Measurements from ENCODE around the gene RHOV.
"Not testable (repeated sequence)": the region's sequence is repeated elsewhere in the genome, so short reads cannot be mapped to it uniquely, and the experiment has no call there.

Gene RHOV

DNA sequence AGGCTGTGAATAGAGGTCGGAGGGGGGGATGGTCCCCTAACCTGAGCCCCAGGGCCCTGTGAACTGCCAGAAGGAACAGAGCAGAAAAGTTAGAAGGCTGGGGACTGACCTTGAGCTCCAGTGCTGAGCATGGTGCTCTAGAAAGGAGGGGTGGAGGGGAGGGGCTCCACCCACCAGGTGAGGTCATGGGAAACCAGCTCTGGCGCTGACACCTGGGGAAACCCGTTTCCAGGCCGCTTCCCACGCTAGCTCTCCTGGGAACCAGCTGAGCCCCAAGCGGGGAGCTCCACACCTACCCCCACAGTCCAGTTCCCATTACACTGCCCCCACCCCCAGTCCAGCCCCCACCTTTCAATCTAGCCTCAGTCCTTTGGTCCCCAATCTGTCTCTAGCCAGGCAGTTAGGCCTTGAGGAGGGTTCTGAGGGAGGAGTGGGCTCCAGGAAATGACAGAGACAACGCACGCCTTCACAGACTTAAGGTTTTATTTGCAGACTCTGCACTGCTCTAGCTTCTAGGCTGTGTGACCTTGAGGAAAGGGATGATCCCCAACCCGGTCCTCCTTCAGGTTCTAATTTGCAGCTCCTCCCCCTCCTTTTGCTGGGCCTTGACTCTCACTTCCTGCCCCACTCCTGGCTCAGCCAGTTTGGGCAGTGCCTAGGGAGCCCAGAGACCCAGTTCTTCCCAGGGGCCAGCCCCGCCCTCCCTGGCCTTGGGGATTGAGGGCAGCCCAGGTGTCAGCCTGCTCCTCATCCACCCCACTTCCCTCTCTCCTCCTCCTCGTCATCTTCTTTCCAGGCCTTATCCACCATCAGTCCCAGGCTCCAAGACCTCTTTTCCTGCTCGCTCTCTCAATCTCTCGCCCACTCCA is 2.1 kb downstream of the RHOV start:
- DNase-seq (peak; percentile 47), ATAC-seq (replicated peaks) (peak; percentile 39 to 49)
- peak overlapping the region; percentile 85 for H3K27ac Mint-ChIP-seq
- H3K4me3 Mint-ChIP-seq = peak overlapping the region; percentile 26 to 46
- H3K9me3 Mint-ChIP-seq = no peaks in the 10 kb centered on the region
- H3K36me3 Mint-ChIP-seq = no peaks in the 10 kb centered on the region
- peaks cover 33 to 48% of the 10 kb centered on the region in 2 donors for H3K4me1 Mint-ChIP-seq
- no peaks in the 10 kb centered on the region for H3K27me3 Mint-ChIP-seq

DNA sequence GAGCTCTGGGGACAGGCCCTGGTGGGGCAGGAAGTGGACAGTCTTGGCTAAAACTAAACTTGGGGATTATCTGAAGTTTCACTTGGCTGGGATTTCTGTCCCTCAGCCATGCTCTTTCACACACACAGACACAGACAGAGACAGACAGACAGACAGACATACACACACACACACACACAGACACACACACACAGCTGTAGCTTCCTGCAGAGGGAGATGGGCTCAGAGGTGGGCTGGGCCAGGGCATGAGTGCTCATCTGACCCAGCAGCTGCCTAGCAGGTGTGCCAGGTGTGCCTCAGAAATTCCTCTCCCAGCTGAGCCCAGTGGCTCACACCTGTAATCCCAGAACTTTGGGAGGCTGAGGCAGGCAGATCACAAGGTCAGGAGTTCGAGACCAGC is 3.3 kb downstream of the RHOV start:
- Mint-ChIP-seq H3K27ac (no peak overlapping the region), H3K36me3 (no peaks in the 10 kb centered on the region), H3K4me1 (peaks cover 32 to 48% of the 10 kb centered on the region in 2 donors), H3K9me3 (no peaks in the 10 kb centered on the region), H3K27me3 (peaks cover 0 to 4% of the 10 kb centered on the region in 2 donors), H3K4me3 (no peak overlapping the region)
- DNase-seq = no peak
- ATAC-seq (replicated peaks) = no peak

GRCh38 chr15:40869686-40870085 is 4.3 kb downstream of the RHOV start:
- ATAC-seq (replicated peaks) (no peak), DNase-seq (no peak)
- Mint-ChIP-seq H3K36me3 (no peaks in the 10 kb centered on the region), H3K27me3 (peaks cover 0 to 4% of the 10 kb centered on the region in 2 donors), H3K9me3 (no peaks in the 10 kb centered on the region), H3K4me1 (peaks cover 32 to 47% of the 10 kb centered on the region in 2 donors), H3K27ac (no peak overlapping the region), H3K4me3 (no peak overlapping the region)

- H3K27me3 Mint-ChIP-seq = peaks cover 0 to 10% of the 10 kb centered on the region in 2 donors
- DNase-seq (no peak), ATAC-seq (replicated peaks) (no peak)
- no peak overlapping the region for H3K27ac Mint-ChIP-seq
- no peak overlapping the region for H3K4me3 Mint-ChIP-seq
- peaks cover 20 to 23% of the 10 kb centered on the region in 2 donors for H3K4me1 Mint-ChIP-seq
- H3K36me3 Mint-ChIP-seq = no peaks in the 10 kb centered on the region
- no peaks in the 10 kb centered on the region for H3K9me3 Mint-ChIP-seq
Measured at GRCh38 chr15:40867199-40867598, 6.8 kb downstream of the RHOV start.

DNA sequence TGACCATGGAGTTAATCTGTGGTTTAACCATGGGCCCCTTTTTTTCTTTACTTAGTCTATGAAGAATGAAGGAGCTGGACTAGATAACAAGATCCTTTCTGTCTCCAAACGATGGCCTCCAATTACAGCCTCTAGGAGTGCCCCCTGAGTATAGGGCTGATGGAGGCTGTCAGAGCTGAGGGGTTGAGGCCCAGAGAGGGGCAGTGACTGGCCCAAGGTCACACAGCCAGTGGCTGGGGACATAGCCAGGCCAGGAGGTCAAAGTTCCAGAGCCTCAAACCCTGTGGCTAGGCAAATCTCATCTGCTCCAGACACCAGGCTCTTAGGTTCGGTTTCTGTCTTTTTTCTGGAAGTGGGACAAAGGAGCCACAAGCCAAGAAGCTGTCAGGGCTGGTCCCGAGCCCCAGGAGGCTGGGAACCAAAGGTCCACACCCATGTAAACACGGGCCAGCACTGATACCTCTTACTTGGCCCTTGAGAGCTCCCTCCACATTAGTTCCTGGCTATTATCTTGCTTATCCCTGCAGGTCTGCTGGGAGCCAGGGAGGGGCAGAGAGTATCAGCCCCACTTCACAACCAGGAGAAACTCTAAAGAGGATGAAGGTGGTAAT is 10.3 kb downstream of the RHOV start:
- peaks cover 0 to 2% of the 10 kb centered on the region in 2 donors for H3K36me3 Mint-ChIP-seq
- H3K9me3 Mint-ChIP-seq = no peaks in the 10 kb centered on the region
- no peak overlapping the region for H3K27ac Mint-ChIP-seq
- ATAC-seq (replicated peaks) (no peak), DNase-seq (no peak)
- no peak overlapping the region for H3K4me3 Mint-ChIP-seq
- H3K27me3 Mint-ChIP-seq = peaks cover 0 to 10% of the 10 kb centered on the region in 2 donors
- peaks cover 7 to 8% of the 10 kb centered on the region in 2 donors for H3K4me1 Mint-ChIP-seq

- H3K27me3 Mint-ChIP-seq; H3K4me3 Mint-ChIP-seq; DNase-seq; H3K27ac Mint-ChIP-seq; ATAC-seq (replicated peaks); H3K36me3 Mint-ChIP-seq; H3K9me3 Mint-ChIP-seq: not testable (repeated sequence)
- peaks cover 12 to 18% of the 10 kb centered on the region in 2 donors for H3K4me1 Mint-ChIP-seq
Measured at GRCh38 chr15:40861147-40861546, 12.9 kb downstream of the RHOV start.

- Mint-ChIP-seq H3K9me3 (no peaks in the 10 kb centered on the region), H3K4me3 (no peak overlapping the region), H3K36me3 (peaks cover 6 to 8% of the 10 kb centered on the region in 2 donors), H3K27me3 (peaks cover 0 to 4% of the 10 kb centered on the region in 2 donors), H3K4me1 (peaks cover 12 to 18% of the 10 kb centered on the region in 2 donors), H3K27ac (no peak overlapping the region)
- ATAC-seq (replicated peaks) = peak; percentile 88 to 92
- DNase-seq = peak; percentile 72
Measured at GRCh38 chr15:40859206-40859851, 14.7 kb downstream of the RHOV start.

DNA sequence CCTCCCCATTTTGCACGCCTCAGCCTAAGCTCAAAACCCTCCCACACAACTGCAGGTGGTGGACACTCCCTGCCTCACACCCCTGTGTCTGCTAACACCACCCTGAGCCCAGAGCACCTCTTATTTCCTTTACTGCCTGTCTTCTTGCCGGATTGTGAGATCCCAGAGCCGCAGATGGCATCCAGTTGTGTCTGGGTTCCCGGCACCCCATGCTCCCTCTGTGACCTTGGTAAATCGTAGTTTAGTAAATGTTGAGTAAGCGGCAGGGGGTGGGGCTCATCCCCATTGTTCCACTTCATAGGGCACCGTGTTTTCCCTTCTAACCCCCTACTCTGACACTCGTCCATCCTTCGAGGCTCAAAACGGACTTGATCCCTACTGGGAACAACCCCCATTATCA is 15.3 kb downstream of the RHOV start:
- H3K9me3 Mint-ChIP-seq = no peaks in the 10 kb centered on the region
- H3K4me3 Mint-ChIP-seq = no peak overlapping the region
- ATAC-seq (replicated peaks) (no peak), DNase-seq (no peak)
- no peaks in the 10 kb centered on the region for H3K27me3 Mint-ChIP-seq
- no peak overlapping the region for H3K27ac Mint-ChIP-seq
- peaks cover 12 to 18% of the 10 kb centered on the region in 2 donors for H3K4me1 Mint-ChIP-seq
- H3K36me3 Mint-ChIP-seq = peaks cover 6 to 8% of the 10 kb centered on the region in 2 donors

- ATAC-seq (replicated peaks) (peak; percentile 90 to 92), DNase-seq (peak; percentile 73)
- no peaks in the 10 kb centered on the region for H3K9me3 Mint-ChIP-seq
- peaks cover 12 to 18% of the 10 kb centered on the region in 2 donors for H3K4me1 Mint-ChIP-seq
- no peaks in the 10 kb centered on the region for H3K27me3 Mint-ChIP-seq
- H3K4me3 Mint-ChIP-seq = no peak overlapping the region
- peaks cover 8 to 9% of the 10 kb centered on the region in 2 donors for H3K36me3 Mint-ChIP-seq
- H3K27ac Mint-ChIP-seq = no peak overlapping the region
Measured at GRCh38 chr15:40857601-40858341, 16.3 kb downstream of the RHOV start.

- no peak for DNase-seq
- peaks cover 12 to 18% of the 10 kb centered on the region in 2 donors for H3K4me1 Mint-ChIP-seq
- no peak overlapping the region for H3K27ac Mint-ChIP-seq
- ATAC-seq (replicated peaks) = no peak
- no peaks in the 10 kb centered on the region for H3K27me3 Mint-ChIP-seq
- no peak overlapping the region for H3K4me3 Mint-ChIP-seq
- H3K36me3 Mint-ChIP-seq = peaks cover 8 to 9% of the 10 kb centered on the region in 2 donors
- H3K9me3 Mint-ChIP-seq = no peaks in the 10 kb centered on the region
Measured at GRCh38 chr15:40856746-40857145, 17.3 kb downstream of the RHOV start.

- DNase-seq = no peak
- ATAC-seq (replicated peaks) = no peak
- Mint-ChIP-seq H3K9me3 (no peaks in the 10 kb centered on the region), H3K27me3 (no peaks in the 10 kb centered on the region), H3K4me3 (no peak overlapping the region), H3K27ac (peak overlapping the region; percentile 3), H3K4me1 (peaks cover 12 to 18% of the 10 kb centered on the region in 2 donors), H3K36me3 (peaks cover 8 to 11% of the 10 kb centered on the region in 2 donors)
Measured at GRCh38 chr15:40855706-40856234, 18.3 kb downstream of the RHOV start.

GRCh38 chr15:40854161-40854560 is 19.9 kb downstream of the RHOV start:
- H3K36me3 Mint-ChIP-seq = peaks cover 13 to 15% of the 10 kb centered on the region in 2 donors
- H3K9me3 Mint-ChIP-seq = no peaks in the 10 kb centered on the region
- peaks cover 7 to 15% of the 10 kb centered on the region in 2 donors for H3K4me1 Mint-ChIP-seq
- H3K27ac Mint-ChIP-seq = no peak overlapping the region
- H3K27me3 Mint-ChIP-seq = no peaks in the 10 kb centered on the region
- DNase-seq (no peak), ATAC-seq (replicated peaks) (no peak)
- no peak overlapping the region for H3K4me3 Mint-ChIP-seq

GRCh38 chr15:40853241-40853890 is 20.7 kb downstream of the RHOV start:
- Mint-ChIP-seq H3K27me3 (no peaks in the 10 kb centered on the region), H3K4me1 (peaks cover 3 to 12% of the 10 kb centered on the region in 2 donors), H3K9me3 (no peaks in the 10 kb centered on the region), H3K36me3 (peaks cover 10 to 15% of the 10 kb centered on the region in 2 donors), H3K4me3 (no peak overlapping the region), H3K27ac (no peak overlapping the region)
- no peak for DNase-seq
- no peak for ATAC-seq (replicated peaks)

Measured in stimulated activated naive B cell treated with anti-CD40 and anti-IgM and Interleukin-4, amounts not matched to agents 10 μg/mL and 1 μg/mL and 100 μg/mL, for 72 hours (primary cell).